PC-3 (cell line): ENCODE measurements around the gene TMEM141.
"Not testable (repeated sequence)": the region's sequence is repeated elsewhere in the genome, so short reads cannot be mapped to it uniquely, and the experiment has no call there.

Experiments
- EZH2 ChIP-seq: fragments of 300-600 bp; sonication (generic); IDR thresholded peaks from one replicate; pipeline ENCODE4 v1.6.1; 2017; ENCODE audit warnings: antibody characterized with exemption, mild to moderate bottlenecking, low read length; ENCODE audit not compliant: unreplicated experiment
- EZH2phosphoT487 ChIP-seq: fragments of 300-600 bp; sonication (generic); IDR thresholded peaks from 2 replicates; pipeline ENCODE4 v1.6.1; 2018; ENCODE audit warnings: mild to moderate bottlenecking, antibody characterized with exemption, low read length, borderline replicate concordance

- TF ChIP-seq EZH2, EZH2phosphoT487: not testable (repeated sequence)
These were observed 5.7 kb downstream of the TMEM141 start for GRCh38 chr9:136796775-136797347.
